GM20431 (cell line): ENCODE measurements around the gene HMGB3.

Source experiments
- in situ Hi-C: fragments of 300-500 bp; cut with MseI, MboI; formaldehyde crosslinking; loops from one replicate; pipeline ENCODE4 v1.15.0; 2020; ENCODE audit warnings: low sequenced_read_pairs; ENCODE audit not compliant: unreplicated experiment

HMGB3 gene

GRCh38 chrX:151039351-151039750 is 56.2 kb downstream of the HMGB3 start:
- in situ Hi-C loops, result no loop called here
